ENCODE data around the gene NR2E1.

Gene NR2E1

GRCh38 chr6:108210556-108210955 is 44.7 kb downstream of the NR2E1 start:
- Histone ChIP-seq H3K79me2 (no peaks in the 10 kb centered on the region), H3K27ac (no peak overlapping the region), H3K4me3 (ENCODE audit: low read depth, low read length) (no peak overlapping the region), H3K27me3 (ENCODE audit: control insufficient read depth, insufficient read depth, low read length) (no peaks in the 10 kb centered on the region), H3K9me3 (ENCODE audit: control insufficient read depth, low read length) (no peaks in the 10 kb centered on the region), H2AFZ (no peak overlapping the region), H3K36me3 (ENCODE audit: control insufficient read depth, insufficient read depth, low read length) (no peaks in the 10 kb centered on the region), H3K9ac (no peak overlapping the region), H3K4me2 (ENCODE audit: low read length) (no peak overlapping the region), H3K4me1 (no peaks in the 10 kb centered on the region)
- TF ChIP-seq, protein P1, sequence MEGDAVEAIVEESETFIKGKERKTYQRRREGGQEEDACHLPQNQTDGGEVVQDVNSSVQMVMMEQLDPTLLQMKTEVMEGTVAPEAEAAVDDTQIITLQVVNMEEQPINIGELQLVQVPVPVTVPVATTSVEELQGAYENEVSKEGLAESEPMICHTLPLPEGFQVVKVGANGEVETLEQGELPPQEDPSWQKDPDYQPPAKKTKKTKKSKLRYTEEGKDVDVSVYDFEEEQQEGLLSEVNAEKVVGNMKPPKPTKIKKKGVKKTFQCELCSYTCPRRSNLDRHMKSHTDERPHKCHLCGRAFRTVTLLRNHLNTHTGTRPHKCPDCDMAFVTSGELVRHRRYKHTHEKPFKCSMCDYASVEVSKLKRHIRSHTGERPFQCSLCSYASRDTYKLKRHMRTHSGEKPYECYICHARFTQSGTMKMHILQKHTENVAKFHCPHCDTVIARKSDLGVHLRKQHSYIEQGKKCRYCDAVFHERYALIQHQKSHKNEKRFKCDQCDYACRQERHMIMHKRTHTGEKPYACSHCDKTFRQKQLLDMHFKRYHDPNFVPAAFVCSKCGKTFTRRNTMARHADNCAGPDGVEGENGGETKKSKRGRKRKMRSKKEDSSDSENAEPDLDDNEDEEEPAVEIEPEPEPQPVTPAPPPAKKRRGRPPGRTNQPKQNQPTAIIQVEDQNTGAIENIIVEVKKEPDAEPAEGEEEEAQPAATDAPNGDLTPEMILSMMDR (IDR thresholded peaks at IDR 0.05) = no peak

DNA sequence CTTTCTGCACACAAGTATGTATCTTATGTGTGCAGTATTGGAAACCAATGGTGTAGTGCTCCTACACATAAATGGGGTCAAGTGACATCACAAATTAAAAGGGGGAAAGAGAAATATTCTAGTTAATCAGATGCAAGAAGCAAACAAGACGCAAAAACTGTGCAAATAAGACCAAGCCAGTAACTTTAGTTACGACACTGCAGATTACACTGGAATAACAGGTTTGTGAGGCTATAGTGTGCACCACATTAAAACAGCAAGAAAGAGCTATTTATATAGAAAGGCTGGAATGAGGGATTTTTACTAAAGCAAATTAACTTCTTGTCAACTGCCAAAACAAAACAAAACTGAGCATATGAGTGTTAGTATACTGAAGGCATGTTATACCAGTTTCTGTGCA is 45.8 kb downstream of the NR2E1 start:
- no peaks in the 10 kb centered on the region for H3K4me1 ChIP-seq
- no peaks in the 10 kb centered on the region for H3K79me2 ChIP-seq
- H3K9ac ChIP-seq = no peak overlapping the region
- H3K27ac ChIP-seq = no peak overlapping the region
- no peaks in the 10 kb centered on the region for H3K27me3 ChIP-seq (ENCODE audit: control insufficient read depth, insufficient read depth, low read length)
- H2AFZ ChIP-seq = no peak overlapping the region
- no peaks in the 10 kb centered on the region for H3K9me3 ChIP-seq (ENCODE audit: control insufficient read depth, low read length)
- H3K36me3 ChIP-seq (ENCODE audit: control insufficient read depth, insufficient read depth, low read length) = no peaks in the 10 kb centered on the region
- H3K4me3 ChIP-seq (ENCODE audit: low read depth, low read length) = no peak overlapping the region
- TF ChIP-seq, protein P1 (IDR thresholded peaks at IDR 0.05) = no peak
- no peak overlapping the region for H3K4me2 ChIP-seq (ENCODE audit: low read length)

- H2AFZ ChIP-seq = no peak overlapping the region
- no peak overlapping the region for H3K27ac ChIP-seq
- TF ChIP-seq, protein P1 (IDR thresholded peaks at IDR 0.05) = no peak
- no peaks in the 10 kb centered on the region for H3K36me3 ChIP-seq (ENCODE audit: control insufficient read depth, insufficient read depth, low read length)
- H3K27me3 ChIP-seq (ENCODE audit: control insufficient read depth, insufficient read depth, low read length) = no peaks in the 10 kb centered on the region
- peaks cover 5% of the 10 kb centered on the region for H3K4me1 ChIP-seq
- H3K4me3 ChIP-seq (ENCODE audit: low read depth, low read length) = no peak overlapping the region
- no peaks in the 10 kb centered on the region for H3K9me3 ChIP-seq (ENCODE audit: control insufficient read depth, low read length)
- peaks cover 29% of the 10 kb centered on the region for H3K79me2 ChIP-seq
- H3K4me2 ChIP-seq (ENCODE audit: low read length) = no peak overlapping the region
- no peak overlapping the region for H3K9ac ChIP-seq
Measured at GRCh38 chr6:108222064-108222463, 56.2 kb downstream of the NR2E1 start.

DNA sequence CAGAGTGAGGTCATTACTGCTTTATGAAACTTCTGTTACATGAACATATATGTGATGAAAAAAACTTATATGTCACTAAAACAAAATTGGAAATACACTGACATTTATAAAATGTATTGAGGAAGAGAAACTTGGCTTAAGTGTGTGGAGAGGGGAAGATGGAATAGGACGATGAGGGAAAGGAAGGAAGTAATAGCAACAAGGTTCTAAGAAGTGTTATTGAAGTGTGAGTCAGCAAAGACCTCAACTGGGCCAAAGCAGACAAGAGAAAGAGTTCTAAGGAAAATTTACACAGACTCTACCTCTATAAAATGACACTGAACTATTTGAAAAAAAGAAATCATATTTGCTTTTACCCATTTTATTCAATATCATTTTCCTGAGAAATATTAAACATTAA is 56.7 kb downstream of the NR2E1 start:
- Histone ChIP-seq H3K9ac (no peak overlapping the region), H3K79me2 (peaks cover 34% of the 10 kb centered on the region), H3K27me3 (ENCODE audit: control insufficient read depth, insufficient read depth, low read length) (no peaks in the 10 kb centered on the region), H2AFZ (no peak overlapping the region), H3K4me3 (ENCODE audit: low read depth, low read length) (no peak overlapping the region), H3K27ac (no peak overlapping the region), H3K9me3 (ENCODE audit: control insufficient read depth, low read length) (no peaks in the 10 kb centered on the region), H3K36me3 (ENCODE audit: control insufficient read depth, insufficient read depth, low read length) (no peaks in the 10 kb centered on the region), H3K4me1 (peaks cover 5% of the 10 kb centered on the region), H3K4me2 (ENCODE audit: low read length) (no peak overlapping the region)
- TF ChIP-seq, protein P1 (IDR thresholded peaks at IDR 0.05) = no peak

- H3K4me3 ChIP-seq (ENCODE audit: low read depth, low read length) = no peak overlapping the region
- H3K4me1 ChIP-seq = peaks cover 9% of the 10 kb centered on the region
- H3K27me3 ChIP-seq (ENCODE audit: control insufficient read depth, insufficient read depth, low read length) = no peaks in the 10 kb centered on the region
- peaks cover 34% of the 10 kb centered on the region for H3K79me2 ChIP-seq
- no peak overlapping the region for H2AFZ ChIP-seq
- TF ChIP-seq, protein P1 (IDR thresholded peaks at IDR 0.05) = no peak
- no peak overlapping the region for H3K4me2 ChIP-seq (ENCODE audit: low read length)
- H3K9ac ChIP-seq = no peak overlapping the region
- no peaks in the 10 kb centered on the region for H3K9me3 ChIP-seq (ENCODE audit: control insufficient read depth, low read length)
- no peak overlapping the region for H3K27ac ChIP-seq
- no peaks in the 10 kb centered on the region for H3K36me3 ChIP-seq (ENCODE audit: control insufficient read depth, insufficient read depth, low read length)
Measured at GRCh38 chr6:108227290-108227689, 61.5 kb downstream of the NR2E1 start.

Measured in parathyroid adenoma (tissue), 2 donors.